K562 (cell line): Measurements from ENCODE around the gene BPIFB6.

ENCODE experiments used
- ARID4B ChIP-seq: sonication (generic); formaldehyde crosslinking; IDR thresholded peaks from 2 replicates; pipeline ENCODE4 v1.8.0; 2022; ENCODE audit warnings: mild to moderate bottlenecking, missing genetic modification reagents
- BHLHE40 ChIP-seq: IDR thresholded peaks from 2 replicates; pipeline ENCODE4 v1.6.1; 2011; ENCODE audit warnings: low read length, improper control_type of control experiment
- CTCF ChIP-seq, 3 experiments: IDR thresholded peaks in 2 of 3; conservative IDR thresholded peaks in 1 of 3; 2 replicates each; pipeline ENCODE4 v1.5.1; 2011 to 2012; ENCODE audit warnings: low read length in 3 of 3, mild to moderate bottlenecking in 3 of 3, control low read depth in 2 of 3, improper control_type of control experiment in 1 of 3, inconsistent platforms in 1 of 3, low read depth in 1 of 3, mixed read lengths in 1 of 3, moderate library complexity in 1 of 3; ENCODE audit not compliant: insufficient read depth in 2 of 3
- ELK1 ChIP-seq: sonication (generic); formaldehyde crosslinking; IDR thresholded peaks from 2 replicates; pipeline ENCODE4 v1.8.1; 2022; ENCODE audit warnings: missing genetic modification reagents
- FOS ChIP-seq: IDR thresholded peaks from 3 replicates; pipeline ENCODE4 v1.6.1; 2011; ENCODE audit not compliant: insufficient read length; ENCODE audit errors: extremely low read depth
- FOXM1 ChIP-seq, 2 experiments: fragments of 450-650 bp in 1 of 2; sonication (generic) in 1 of 2; formaldehyde crosslinking in 1 of 2; IDR thresholded peaks; 2 replicates each; pipeline versions ENCODE4 v1.6.1 to v1.9.0; 2017 to 2022; ENCODE audit warnings: low read depth in 2 of 2, mild to moderate bottlenecking in 2 of 2, missing genetic modification reagents in 1 of 2, moderate library complexity in 1 of 2
- HCFC1 ChIP-seq: IDR thresholded peaks from 2 replicates; pipeline ENCODE4 v1.6.1; 2012; ENCODE audit warnings: low read depth, low read length, improper control_type of control experiment
- JUNB ChIP-seq: fragments of 450-650 bp; formaldehyde crosslinking; conservative IDR thresholded peaks from 2 replicates; pipeline ENCODE4 v1.4.0; 2020; ENCODE audit warnings: mild to moderate bottlenecking
- NKRF ChIP-seq: fragments of 450-650 bp; IDR thresholded peaks from 2 replicates; pipeline ENCODE4 v1.6.1; 2016; ENCODE audit warnings: borderline replicate concordance
- POLR2A ChIP-seq: fragments of 450-650 bp; conservative IDR thresholded peaks from 2 replicates; pipeline ENCODE4 v1.6.1; 2016
- RAD51 ChIP-seq: fragments of 450-650 bp; IDR thresholded peaks from 2 replicates; pipeline ENCODE4 v1.7.1; 2016; ENCODE audit warnings: low read depth, mild to moderate bottlenecking, borderline replicate concordance
- RCOR1 ChIP-seq, 2 experiments: IDR thresholded peaks; 2 replicates each; pipeline ENCODE4 v1.6.1; 2012; ENCODE audit warnings: low read depth in 2 of 2, low read length in 2 of 2, borderline replicate concordance in 1 of 2, improper control_type of control experiment in 1 of 2
- SIN3A ChIP-seq, 2 experiments: fragments of 150-350 bp in 1 of 2; IDR thresholded peaks; 2 replicates each; pipeline ENCODE4 v1.6.1; 2011 to 2016; ENCODE audit warnings: borderline replicate concordance in 2 of 2, low read depth in 2 of 2, low read length in 2 of 2, mild to moderate bottlenecking in 2 of 2, moderate library complexity in 2 of 2; ENCODE audit not compliant: control insufficient read depth in 1 of 2
- TAF1 ChIP-seq: IDR thresholded peaks from 2 replicates; pipeline ENCODE4 v1.6.1; 2011; ENCODE audit warnings: mild to moderate bottlenecking, low read length, moderate library complexity; ENCODE audit not compliant: insufficient read depth, control insufficient read depth, severe bottlenecking; ENCODE audit errors: extremely low read depth

GRCh38 chr20:32984196-32984595, 47.3 kb upstream of the BPIFB6 start:
- TF ChIP-seq TAF1: no peak
- TF ChIP-seq HCFC1: no peak
- no peak for TF ChIP-seq RCOR1 (IDR thresholded peaks at IDR 0.05; ENCODE audit: borderline replicate concordance in 1 of 2, low read depth in 2 of 2, low read length in 2 of 2)
- no peak for TF ChIP-seq FOS
- TF ChIP-seq NKRF: no peak
- no peak for TF ChIP-seq ARID4B (CRISPR knock-in tag)
- TF ChIP-seq SIN3A (IDR thresholded peaks at IDR 0.05; ENCODE audit: borderline replicate concordance in 2 of 2, control insufficient read depth in 1 of 2, low read depth in 2 of 2, low read length in 2 of 2): no peak
- TF ChIP-seq BHLHE40: no peak
- TF ChIP-seq FOXM1 (IDR thresholded peaks at IDR 0.05; ENCODE audit: low read depth): no peak
- TF ChIP-seq FOXM1 (CRISPR knock-in tag; IDR thresholded peaks at IDR 0.05; ENCODE audit: low read depth): no peak
- TF ChIP-seq POLR2A: no peak
- no peak for TF ChIP-seq CTCF (IDR thresholded peaks at IDR 0.05 in 2 of 3, conservative IDR thresholded peaks at IDR 0.05 in 1 of 3; ENCODE audit: insufficient read depth in 2 of 3, low read depth in 1 of 3, low read length in 3 of 3)
- no peak for TF ChIP-seq JUNB (CRISPR knock-in tag)
- TF ChIP-seq RAD51: no peak
- no peak for TF ChIP-seq ELK1 (CRISPR knock-in tag)
